K562 (cell line): ENCODE results near the gene BIN1. TPM values are rescaled to one million over a fixed set of nuclear protein-coding genes. Genes with fewer than 3 reads are reported as not detected.

Experiments used
- ATAC-seq: fragments of 200-7000 bp; cut with Tn5 transposase; 3 replicates; pipeline ENCODE4 v1.9.1; 2020; ENCODE audit warnings: moderate library complexity
- BruUV-seq: library from RNA; stranded (reverse); fragments of 400-500 nt; replicated peaks from 2 replicates; lab custom pipeline; 2021; lab: Mats Ljungman, UMichigan
- CTCF ChIA-PET: fragments of 300-600 bp; formaldehyde crosslinking; extraction: SDS; loops from one replicate; lab custom pipeline; 2021; ENCODE audit warnings: low intra/inter-chr PET ratio; lab: Yijun Ruan, JAX
- POLR2A ChIA-PET: fragments of 300-600, 350-650 bp; sonication (Branson Sonifier 250); formaldehyde crosslinking; extraction: SDS; loops from one replicate; lab custom pipeline; 2021; ENCODE audit warnings: antibody characterized with exemption, inconsistent platforms; lab: Yijun Ruan, JAX
- DNase-seq, 4 experiments: peaks; one replicate each; pipeline versions ENCODE4 v3.0.0 to v3.0.0-alpha.2; 2011 to 2018; ENCODE audit warnings: low spot score in 3 of 4, mixed read lengths in 3 of 4; ENCODE audit errors: extremely low read depth in 1 of 4
- FAIRE-seq: peaks from 2 replicates; lab custom pipeline; 2011; peaks lifted over from hg19 to GRCh38; lab: Jason Lieb, UNC
- H2AFZ ChIP-seq: 2 replicates; pipeline ENCODE4 v1.6.0; 2011; ENCODE audit warnings: low read depth, low read length, control low read depth, inconsistent platforms
- H3K27ac ChIP-seq: fragments of 200-600 bp; 3 replicates; pipeline ENCODE4 v1.8.0; 2011; ENCODE audit warnings: low read depth, mild to moderate bottlenecking, control low read depth, inconsistent platforms, low read length, moderate library complexity, mixed read lengths; ENCODE audit errors: extremely low read depth
- H3K27me3 ChIP-seq, 2 experiments: fragments of 300-600 bp in 1 of 2; 2 replicates in 1 of 2; 3 replicates in 1 of 2; pipeline versions ENCODE4 v1.6.0 to v1.8.0; 2011; ENCODE audit warnings: inconsistent platforms in 2 of 2, low read length in 2 of 2, mild to moderate bottlenecking in 1 of 2, mixed read lengths in 1 of 2, moderate library complexity in 1 of 2; ENCODE audit not compliant: control insufficient read depth in 2 of 2, insufficient read depth in 2 of 2
- H3K36me3 ChIP-seq: fragments of 300-600 bp; 3 replicates; pipeline ENCODE4 v1.8.0; 2011; ENCODE audit warnings: mild to moderate bottlenecking, low read length, inconsistent platforms; ENCODE audit not compliant: control insufficient read depth, insufficient read depth
- H3K4me1 ChIP-seq, 2 experiments: fragments of 200-600 bp in 1 of 2; replicated peaks in 1 of 2; 2 replicates in 1 of 2; 3 replicates in 1 of 2; pipeline versions ENCODE4 v1.5.1 to v1.8.0; 2011; ENCODE audit warnings: inconsistent platforms in 2 of 2, low read length in 2 of 2, mild to moderate bottlenecking in 1 of 2, mixed read lengths in 1 of 2, moderate library complexity in 1 of 2; ENCODE audit not compliant: control insufficient read depth in 2 of 2, insufficient read depth in 2 of 2
- H3K4me2 ChIP-seq: 2 replicates; pipeline ENCODE4 v1.6.1; 2011; ENCODE audit warnings: low read length, control low read depth, inconsistent platforms, mixed read lengths; ENCODE audit not compliant: insufficient read depth
- H3K4me3 ChIP-seq: fragments of 200-600 bp; sonication (generic), shearing (Covaris generic); 2 replicates; pipeline ENCODE4 v1.5.1; 2016; ENCODE audit warnings: control low read depth, inconsistent platforms
- H3K79me2 ChIP-seq: fragments of 200-600 bp; 3 replicates; pipeline ENCODE4 v1.8.0; 2011; ENCODE audit warnings: low read length, inconsistent platforms; ENCODE audit not compliant: control insufficient read depth, insufficient read depth
- H3K9ac ChIP-seq, 2 experiments: 2 replicates each; pipeline versions ENCODE4 v1.6.0 to v1.6.1; 2011; ENCODE audit warnings: low read depth in 2 of 2, low read length in 2 of 2, control low read depth in 1 of 2, inconsistent platforms in 1 of 2, mild to moderate bottlenecking in 1 of 2, mixed read lengths in 1 of 2; ENCODE audit not compliant: insufficient read depth in 1 of 2
- H3K9me1 ChIP-seq: one replicate; pipeline ENCODE4 v1.6.0; 2011; ENCODE audit warnings: inconsistent platforms, mild to moderate bottlenecking, low read length, moderate library complexity; ENCODE audit not compliant: control insufficient read depth, insufficient read depth
- H3K9me3 ChIP-seq: replicated peaks from 2 replicates; pipeline ENCODE4 v1.5.1; 2011; ENCODE audit warnings: low read depth, low read length, inconsistent platforms; ENCODE audit not compliant: control insufficient read depth, insufficient read depth
- H4K20me1 ChIP-seq: replicated peaks from 2 replicates; pipeline ENCODE4 v1.6.1; 2011; ENCODE audit warnings: low read length, inconsistent platforms, mixed read lengths; ENCODE audit not compliant: control insufficient read depth, insufficient read depth
- ZFP30 ChIP-seq: fragments of 250-450 bp; sonication (Bioruptor Pico); IDR thresholded peaks from 2 replicates; pipeline ENCODE4 v1.8.0; 2022; ENCODE audit warnings: moderate library complexity, mild to moderate bottlenecking, inconsistent platforms, borderline replicate concordance
- ZNF41 ChIP-seq: fragments of 250-450 bp; sonication (Bioruptor Pico); conservative IDR thresholded peaks from 2 replicates; pipeline ENCODE4 v1.4.0; 2020; ENCODE audit warnings: mild to moderate bottlenecking
- ZNF518B ChIP-seq: fragments of 250-450 bp; sonication (Bioruptor Pico); IDR thresholded peaks from 2 replicates; pipeline ENCODE4 v1.5.0; 2021; ENCODE audit warnings: mild to moderate bottlenecking, moderate library complexity
- WGBS: fragments of 100-300 bp; shearing (Covaris generic); methylation state at CpG from one replicate; pipeline ENCODE4 v1.1.6; 2016; ENCODE audit warnings: low coverage, mixed read lengths; ENCODE audit not compliant: insufficient coverage; ENCODE audit errors: missing lambda C conversion rate; 5-methylcytosine and 5-hydroxymethylcytosine counted together
- in situ Hi-C: fragments of 300-500 bp; cut with MboI; formaldehyde crosslinking; loops from 4 replicates; pipeline ENCODE4 v1.15.0; 2018; ENCODE audit warnings: inconsistent platforms, mixed read lengths
- intact Hi-C: fragments of 100-400 bp; cut with micrococcal nuclease; formaldehyde crosslinking; loops from 2 replicates; pipeline ENCODE4 v1.14.2; 2022
- polyA plus RNA-seq, 8 experiments: library from polyadenylated mRNA; depleted of rRNA in 4 of 8; stranded (reverse) in 5 of 8; unstranded in 3 of 8; fragments of >200 nt; fragmentation: Nextera tagmentation in 2 of 8; fragmentation: Illumina TruSeq in 1 of 8; extraction: Ambion mirVana in 2 of 8; extraction: Trizol in 1 of 8; gene quantifications; 2 replicates each; pipeline versions ENCODE4 v1.2.1 to v1.2.3, GENCODE V29; 2011 to 2014; ENCODE audit warnings: inconsistent platforms in 1 of 8, missing spikeins in 1 of 8
- total RNA-seq, 7 experiments: library from RNA; depleted of rRNA in 6 of 7; stranded (reverse); fragments of >200 nt in 6 of 7; fragmentation: Illumina TruSeq in 2 of 7; extraction: Trizol in 2 of 7; gene quantifications; 2 replicates each; pipeline versions ENCODE4 v1.2.1 to v1.2.3, GENCODE V29; 2011 to 2021; ENCODE audit warnings: low replicate concordance in 1 of 7

Gene BIN1
- total and polyA plus RNA-seq, 9 of the 15 experiments (the other 6 are each of a cell fraction or from before 2014, with no cell fraction given), result 0.04 to 2.8 (median 0.79) TPM; not detected in 1

- H3K9ac ChIP-seq, result 0 out of 4 replicates have a peak overlapping the region, but pooled peaks of 1 of the 2 experiments have one; percentile 33
- H3K79me2 ChIP-seq, result no peaks in the 10 kb centered on the region
- H3K27me3 ChIP-seq, result peaks cover 0 to 9% of the 10 kb centered on the region in 2 experiments; a peak in 3 of 5 replicates
- no peak for TF ChIP-seq ZFP30 (CRISPR knock-in tag)
- TF ChIP-seq ZNF41 (CRISPR knock-in tag), result no peak
- TF ChIP-seq ZNF518B, result no peak
- TF ChIP-seq, all 486 proteins: peak for 0
- Histone ChIP-seq H4K20me1 (no peaks in the 10 kb centered on the region), H3K27ac (no peak overlapping the region), H3K4me3 (no peak overlapping the region), H3K9me1 (no peaks in the 10 kb centered on the region), H3K36me3 (no peaks in the 10 kb centered on the region), H3K9me3 (no peaks in the 10 kb centered on the region), H3K4me1 (peaks cover 17 to 60% of the 10 kb centered on the region in 2 experiments), H3K4me2 (no peak overlapping the region), H2AFZ (no peak overlapping the region)
- intact Hi-C loops (no loop called here), in situ Hi-C loops (no loop called here)
- ATAC-seq (no peak), FAIRE-seq (no peak), DNase-seq (no peak)
- 64% methylated on average over 18 of the region's 23 CpGs for WGBS
- POLR2A ChIA-PET, result no interaction called here
- no TSS peak for BruUV-seq
- CTCF ChIA-PET, result no interaction called here
Observed at GRCh38 chr2:127061375-127062273, 45.3 kb downstream of the BIN1 start.
